NCI-H2107 (cell line): ENCODE data around the gene DTNBP1.

Experiments
- DNase-seq: peaks from one replicate; lab custom pipeline; 2025; lab: John Stamatoyannopoulos, UW

The DTNBP1 gene

GRCh38 chr6:15531973-15532372 lies 130.9 kb downstream of the DTNBP1 start:
- DNase-seq, result no peak

GRCh38 chr6:15530411-15530810 lies 132.4 kb downstream of the DTNBP1 start:
- DNase-seq, result no peak

DNA sequence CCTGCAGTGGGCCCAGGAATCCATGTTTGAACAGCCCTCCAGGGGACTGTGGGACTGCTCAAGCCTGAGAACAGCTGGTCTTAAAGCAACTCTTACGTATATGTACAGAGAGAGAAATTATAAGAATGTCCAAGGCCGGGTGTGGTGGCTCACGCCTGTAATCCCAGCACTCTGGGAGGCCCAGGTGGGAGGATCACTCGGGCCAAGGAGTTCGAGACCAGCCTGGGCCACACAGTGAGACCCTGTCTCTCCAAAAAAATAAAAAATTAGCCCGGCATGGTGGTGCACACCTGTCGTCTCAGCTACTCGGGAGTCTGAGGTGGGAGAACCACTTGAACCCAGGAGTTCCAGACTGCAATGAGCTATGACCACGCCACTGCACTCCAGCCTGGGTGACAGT lies 134.0 kb downstream of the DTNBP1 start:
- DNase-seq, result no peak

GRCh38 chr6:15527838-15528617 lies 134.8 kb downstream of the DTNBP1 start:
- no peak for DNase-seq

DNA sequence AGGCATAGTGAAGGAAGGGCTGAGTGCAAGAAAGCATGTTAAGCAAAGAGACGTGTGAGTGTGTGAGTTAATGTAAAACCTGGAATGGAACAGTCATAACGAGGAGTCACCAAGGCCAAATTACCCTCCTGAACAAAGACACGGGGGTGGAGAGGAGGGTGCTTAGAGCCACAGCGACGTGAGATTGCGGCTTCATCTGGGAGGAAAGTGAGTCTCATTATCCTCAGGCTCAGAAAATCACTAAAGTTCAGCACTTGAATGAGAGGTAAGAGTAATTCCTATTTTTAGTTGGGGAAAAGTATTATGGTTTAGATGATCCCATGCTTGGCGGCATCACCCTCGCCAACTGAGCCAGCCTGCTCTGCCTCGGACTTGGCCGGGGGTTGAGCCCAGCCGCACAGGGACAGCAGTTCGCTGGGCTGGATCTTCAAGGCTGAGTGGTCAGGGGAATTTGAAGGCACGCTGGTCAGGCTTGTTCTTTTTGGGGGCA lies 136.6 kb downstream of the DTNBP1 start:
- DNase-seq, result no peak

DNA sequence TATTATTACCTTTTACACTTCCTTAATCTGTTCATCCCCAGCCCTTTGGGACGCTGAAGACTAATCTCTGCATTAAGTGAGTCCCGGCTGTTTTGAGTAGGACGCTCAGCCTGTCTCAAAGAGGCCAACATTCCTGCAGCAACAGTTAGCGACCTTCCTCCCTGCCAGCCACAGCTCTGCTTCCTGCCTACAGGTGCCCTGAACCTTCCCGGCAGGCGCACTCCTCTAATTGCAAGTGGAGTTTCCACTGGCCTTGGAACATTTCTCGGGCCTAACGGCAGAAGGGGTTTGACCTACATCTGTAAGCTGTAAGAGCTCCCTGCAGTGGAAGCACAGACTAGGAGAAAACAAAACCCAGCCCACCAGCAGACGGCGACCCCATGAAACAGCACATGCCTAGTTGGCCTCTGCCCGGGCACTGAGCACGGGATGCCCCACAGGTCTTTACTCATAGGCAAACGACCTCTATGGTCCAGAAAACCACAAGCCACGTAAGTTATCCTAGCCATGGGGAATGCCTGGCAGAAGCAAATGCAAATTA lies 137.9 kb downstream of the DTNBP1 start:
- DNase-seq, result no peak

DNA sequence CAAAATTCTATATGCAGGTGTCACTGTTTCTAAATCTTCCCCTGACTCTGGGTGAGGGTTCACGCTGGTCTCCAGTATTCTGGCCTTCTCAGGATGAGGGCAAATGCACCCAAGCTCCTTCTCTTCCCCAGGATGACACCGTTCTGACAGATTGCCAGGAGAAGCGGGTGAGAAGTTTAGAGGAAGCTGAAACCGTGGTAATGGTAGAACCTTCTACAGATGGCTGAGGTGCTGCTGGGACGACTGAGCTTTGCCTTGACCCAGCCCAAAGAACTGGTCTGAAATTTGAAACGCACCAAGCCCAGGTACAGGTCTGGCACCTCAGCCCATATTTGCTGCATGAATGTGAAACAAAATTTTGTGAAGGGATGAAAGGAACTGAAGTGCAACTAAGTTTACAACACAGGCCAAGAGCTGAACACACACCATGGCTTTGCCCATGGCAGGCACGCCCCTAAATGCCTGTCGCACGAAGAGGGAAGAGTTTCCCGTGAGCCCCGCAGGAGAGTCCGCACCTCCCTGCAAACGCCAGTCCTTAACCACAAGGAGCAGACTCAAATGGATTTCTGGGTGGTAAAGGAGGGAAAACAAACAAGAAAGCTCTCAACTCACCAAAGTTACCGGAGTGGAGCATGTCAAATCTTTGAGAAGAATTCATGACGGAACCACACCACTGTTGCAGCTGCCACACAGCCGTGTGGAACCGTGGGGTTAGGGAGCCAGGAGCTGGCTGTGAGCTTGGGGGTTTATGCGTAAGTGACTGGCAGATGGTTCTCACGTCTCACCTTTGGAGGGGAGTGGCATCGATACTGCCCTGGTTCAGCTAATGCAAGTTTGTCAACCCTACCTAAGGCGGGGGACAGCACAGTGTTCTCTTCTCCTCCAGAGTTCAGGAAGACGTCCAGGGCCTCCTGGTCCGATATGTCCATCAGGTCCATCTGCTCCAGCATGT lies 138.9 kb downstream of the DTNBP1 start:
- no peak for DNase-seq

DNA sequence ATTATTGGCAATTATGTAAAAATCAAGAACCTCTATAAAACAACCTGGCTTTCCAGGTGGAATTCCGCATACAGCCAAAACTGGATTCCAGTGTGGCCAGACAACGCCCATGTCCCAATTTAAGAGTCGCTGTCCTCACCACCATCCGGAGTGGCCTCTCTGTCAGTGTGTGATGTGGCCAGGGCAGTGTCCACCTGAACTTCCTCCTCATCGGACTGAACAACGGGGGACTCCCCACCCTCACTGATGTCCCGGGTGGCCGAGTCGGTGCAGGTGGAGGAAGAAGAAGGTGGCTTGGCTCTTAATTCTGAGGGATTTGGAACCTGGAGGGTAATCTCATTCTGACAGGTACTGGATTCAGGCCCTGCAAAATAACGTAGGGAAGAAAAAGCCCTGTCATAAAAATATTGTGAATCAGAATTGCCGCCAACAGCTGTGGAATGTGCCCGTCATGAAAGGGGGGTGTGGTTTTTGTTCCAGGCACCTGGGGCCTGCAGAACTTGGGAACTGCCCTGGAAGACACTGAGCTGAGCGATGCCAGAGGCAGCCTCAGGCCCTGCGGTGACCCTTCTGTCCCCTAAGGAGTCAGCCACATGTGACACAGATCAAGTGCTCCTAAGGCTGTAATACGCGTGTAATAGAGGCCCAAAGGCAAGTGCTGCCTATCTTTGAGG lies 139.8 kb downstream of the DTNBP1 start:
- DNase-seq, result no peak

DNA sequence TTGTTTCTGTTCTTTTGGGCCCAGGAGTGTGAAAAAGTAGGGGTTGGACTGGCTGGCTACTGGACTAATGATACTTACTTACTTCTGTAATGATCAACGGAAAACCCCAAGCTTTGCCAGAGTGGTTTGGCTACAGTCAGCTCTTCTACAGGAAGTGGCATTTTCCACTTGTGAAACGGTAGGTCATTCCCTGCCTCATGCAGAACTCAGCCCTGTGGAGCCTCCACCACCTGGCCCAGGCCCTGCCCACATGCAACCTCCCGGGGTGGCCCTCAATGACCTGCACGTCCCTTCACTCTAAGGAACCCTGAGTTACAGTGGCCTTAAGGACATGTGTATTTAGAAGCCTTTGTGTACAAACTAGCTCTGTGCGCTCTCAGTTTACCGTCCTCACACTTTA lies 140.4 kb downstream of the DTNBP1 start:
- DNase-seq, result no peak

DNA sequence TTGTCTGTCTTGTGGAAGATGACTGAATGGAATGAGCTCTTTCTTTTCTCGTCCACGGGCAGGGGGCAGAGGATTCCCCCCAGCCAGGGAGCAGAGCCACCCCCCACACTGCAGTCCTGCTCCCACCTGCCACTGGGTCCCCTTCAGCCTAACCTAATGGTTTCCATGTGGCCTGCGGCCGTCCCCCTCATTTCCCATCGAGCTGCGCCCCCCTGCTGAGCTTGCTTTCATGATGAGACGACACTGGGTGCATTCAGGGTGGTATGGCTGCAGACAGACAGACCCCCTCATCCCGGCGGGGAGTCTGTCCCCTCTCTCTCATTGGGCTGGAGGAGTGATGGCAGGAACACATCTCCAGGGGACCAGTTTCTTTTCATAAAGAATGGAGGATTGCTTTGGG lies 140.8 kb downstream of the DTNBP1 start:
- DNase-seq, result no peak

DNA sequence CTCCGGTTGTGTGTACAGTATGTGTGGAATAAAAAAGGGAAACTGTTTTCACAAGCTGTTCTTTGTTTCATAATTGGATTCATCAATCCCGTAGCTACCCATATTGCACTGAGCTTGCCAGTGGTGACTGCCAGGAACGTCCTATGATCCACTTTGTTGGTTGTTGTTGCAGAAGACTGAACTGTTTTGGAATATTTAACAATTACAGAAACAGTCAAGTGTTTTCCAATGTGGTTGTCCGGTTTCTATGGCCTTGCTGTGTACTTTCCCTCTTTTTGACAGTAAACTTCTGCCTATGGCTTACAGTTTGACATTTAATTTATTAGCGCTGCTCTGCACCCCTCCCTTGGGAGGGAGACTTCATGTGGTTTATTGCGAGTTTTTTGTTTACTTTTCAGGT lies 141.2 kb downstream of the DTNBP1 start:
- no peak for DNase-seq

GRCh38 chr6:15520626-15521203 lies 142.1 kb downstream of the DTNBP1 start:
- no peak for DNase-seq

DNA sequence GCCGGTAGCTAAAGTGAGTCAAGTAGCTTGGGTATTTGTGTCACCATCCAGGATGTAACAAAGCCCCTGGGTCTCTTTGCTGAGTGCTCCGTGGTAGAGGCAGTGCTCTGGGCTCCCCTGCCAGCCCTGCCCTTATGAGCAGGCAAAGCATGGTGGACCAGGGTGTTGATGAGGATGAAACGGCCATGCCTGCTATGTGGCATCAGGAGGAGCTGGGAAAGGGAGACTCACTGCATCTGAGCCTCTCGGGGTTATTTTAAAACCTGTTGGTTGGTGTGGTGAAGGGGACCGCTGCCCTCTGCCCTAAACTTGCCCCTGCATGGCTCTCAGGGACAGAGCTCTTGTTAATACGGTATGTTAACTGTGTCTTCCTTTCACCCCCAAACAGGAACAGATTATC lies 143.1 kb downstream of the DTNBP1 start:
- no peak for DNase-seq

- DNase-seq, result no peak
Measured at GRCh38 chr6:15518878-15519277, 143.9 kb downstream of the DTNBP1 start.

- DNase-seq, result no peak
Measured at GRCh38 chr6:15518057-15518456, 144.8 kb downstream of the DTNBP1 start.

- DNase-seq, result no peak
Measured at GRCh38 chr6:15517600-15517999, 145.2 kb downstream of the DTNBP1 start.

- DNase-seq, result no peak
Measured at GRCh38 chr6:15516923-15517560, 145.8 kb downstream of the DTNBP1 start.

- DNase-seq, result no peak
Measured at GRCh38 chr6:15516378-15516777, 146.4 kb downstream of the DTNBP1 start.

DNA sequence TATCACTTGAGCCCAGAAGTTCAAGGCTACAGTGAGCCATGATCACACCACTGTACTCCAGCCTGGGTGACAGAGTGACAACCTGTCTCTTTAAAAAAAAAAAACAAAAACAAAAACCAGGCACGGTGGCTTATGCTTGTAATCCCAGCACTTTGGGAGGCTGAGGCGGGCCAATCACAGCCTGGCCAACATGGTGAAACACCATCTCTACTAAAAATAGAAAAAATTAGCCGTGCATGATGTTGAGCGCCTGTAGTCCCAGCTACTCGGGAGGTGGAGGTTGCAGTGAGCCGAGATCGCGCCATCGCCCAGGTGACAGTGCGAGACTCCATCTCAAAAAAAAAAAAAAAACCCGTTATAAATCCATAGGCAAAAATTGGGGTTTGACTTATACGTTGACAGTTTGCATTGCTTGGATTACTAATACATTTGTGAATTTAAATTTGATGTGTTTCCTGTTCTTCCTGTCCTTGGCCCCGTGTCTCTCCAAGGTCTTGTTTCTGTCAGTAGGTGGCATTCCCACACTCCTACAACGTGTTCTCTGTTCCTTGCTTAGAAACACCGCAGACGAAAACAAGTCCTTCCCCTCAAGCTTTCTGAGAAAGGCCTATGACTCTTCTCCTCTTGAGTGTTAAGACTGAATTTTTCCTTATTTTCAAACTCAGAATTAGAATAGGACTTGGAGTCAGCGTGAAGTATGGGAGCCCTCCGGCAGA lies 147.0 kb downstream of the DTNBP1 start:
- DNase-seq, result no peak

DNA sequence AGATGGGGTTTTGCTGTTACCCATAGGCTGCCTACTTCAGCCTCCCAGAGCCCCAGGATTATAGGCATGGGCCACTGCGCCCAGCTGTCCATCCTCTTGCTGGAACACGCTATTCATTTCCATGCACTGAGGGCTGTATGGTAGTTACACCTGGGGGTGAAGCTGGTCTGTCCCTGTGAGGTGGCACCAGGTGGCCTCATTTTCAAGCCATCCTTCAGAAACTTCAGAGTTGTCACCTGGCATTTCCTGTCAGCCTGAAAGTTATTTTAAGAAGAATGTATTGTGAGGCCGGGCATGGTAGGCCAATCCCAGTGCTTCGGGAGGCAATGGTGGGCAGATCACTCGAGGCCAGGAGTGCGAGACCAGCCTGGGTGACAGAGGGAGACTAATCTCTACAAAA lies 147.6 kb downstream of the DTNBP1 start:
- no peak for DNase-seq
